ENCODE measurements around the gene SLC25A20.

DNA sequence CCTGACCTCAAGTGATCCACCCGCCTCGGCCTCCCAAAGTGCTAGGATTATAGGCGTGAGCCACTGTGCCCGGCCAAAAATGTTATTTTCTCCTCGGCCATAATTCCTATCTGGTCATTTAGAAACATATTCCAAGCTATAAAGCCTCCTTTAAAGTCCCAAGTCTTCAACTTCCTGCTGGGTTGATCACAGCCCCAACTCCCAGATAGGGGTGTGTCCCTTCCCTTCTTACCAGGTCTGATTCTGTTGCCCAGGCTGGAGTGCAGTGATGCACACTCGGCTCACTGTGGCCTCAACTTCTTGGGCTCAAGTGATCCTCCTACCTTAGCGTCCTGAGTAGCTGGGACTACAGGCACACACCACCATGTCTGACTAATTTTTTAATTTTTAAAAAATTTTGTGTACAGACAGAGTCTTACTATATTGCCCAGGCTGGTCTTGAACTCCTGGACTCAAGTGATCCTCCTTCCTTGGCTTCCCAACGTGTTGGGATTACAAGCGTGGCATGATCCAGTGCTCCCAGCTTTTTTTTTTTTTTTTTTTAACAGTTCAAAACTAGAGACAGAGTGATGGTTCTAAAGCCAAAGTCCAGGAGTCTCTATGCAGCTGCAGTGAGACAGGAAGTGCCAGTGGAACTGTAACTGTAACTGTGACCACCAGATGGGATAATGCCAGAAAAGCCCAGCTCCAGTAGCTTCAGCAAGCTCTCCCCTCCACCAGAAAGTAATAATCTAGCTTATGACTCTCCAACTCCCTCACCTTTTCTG, 42.8 kb downstream of the SLC25A20 start:
- TF ChIP-seq, protein P1, sequence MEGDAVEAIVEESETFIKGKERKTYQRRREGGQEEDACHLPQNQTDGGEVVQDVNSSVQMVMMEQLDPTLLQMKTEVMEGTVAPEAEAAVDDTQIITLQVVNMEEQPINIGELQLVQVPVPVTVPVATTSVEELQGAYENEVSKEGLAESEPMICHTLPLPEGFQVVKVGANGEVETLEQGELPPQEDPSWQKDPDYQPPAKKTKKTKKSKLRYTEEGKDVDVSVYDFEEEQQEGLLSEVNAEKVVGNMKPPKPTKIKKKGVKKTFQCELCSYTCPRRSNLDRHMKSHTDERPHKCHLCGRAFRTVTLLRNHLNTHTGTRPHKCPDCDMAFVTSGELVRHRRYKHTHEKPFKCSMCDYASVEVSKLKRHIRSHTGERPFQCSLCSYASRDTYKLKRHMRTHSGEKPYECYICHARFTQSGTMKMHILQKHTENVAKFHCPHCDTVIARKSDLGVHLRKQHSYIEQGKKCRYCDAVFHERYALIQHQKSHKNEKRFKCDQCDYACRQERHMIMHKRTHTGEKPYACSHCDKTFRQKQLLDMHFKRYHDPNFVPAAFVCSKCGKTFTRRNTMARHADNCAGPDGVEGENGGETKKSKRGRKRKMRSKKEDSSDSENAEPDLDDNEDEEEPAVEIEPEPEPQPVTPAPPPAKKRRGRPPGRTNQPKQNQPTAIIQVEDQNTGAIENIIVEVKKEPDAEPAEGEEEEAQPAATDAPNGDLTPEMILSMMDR (IDR thresholded peaks at IDR 0.05), result no peak
- no peak for TF ChIP-seq ZFX (IDR thresholded peaks at IDR 0.05; ENCODE audit: borderline replicate concordance)

All from 22Rv1 (cell line).